ENCODE data around the gene DHX34. TPM values are rescaled to one million over a fixed set of nuclear protein-coding genes. Genes with fewer than 3 reads are reported as not detected.
A peak's percentile ranks its signal among the peaks of the same experiment; 100 is the strongest.
"Not testable (repeated sequence)": the region's sequence is repeated elsewhere in the genome, so short reads cannot be mapped to it uniquely, and the experiment has no call there.

DHX34 gene, protein sequence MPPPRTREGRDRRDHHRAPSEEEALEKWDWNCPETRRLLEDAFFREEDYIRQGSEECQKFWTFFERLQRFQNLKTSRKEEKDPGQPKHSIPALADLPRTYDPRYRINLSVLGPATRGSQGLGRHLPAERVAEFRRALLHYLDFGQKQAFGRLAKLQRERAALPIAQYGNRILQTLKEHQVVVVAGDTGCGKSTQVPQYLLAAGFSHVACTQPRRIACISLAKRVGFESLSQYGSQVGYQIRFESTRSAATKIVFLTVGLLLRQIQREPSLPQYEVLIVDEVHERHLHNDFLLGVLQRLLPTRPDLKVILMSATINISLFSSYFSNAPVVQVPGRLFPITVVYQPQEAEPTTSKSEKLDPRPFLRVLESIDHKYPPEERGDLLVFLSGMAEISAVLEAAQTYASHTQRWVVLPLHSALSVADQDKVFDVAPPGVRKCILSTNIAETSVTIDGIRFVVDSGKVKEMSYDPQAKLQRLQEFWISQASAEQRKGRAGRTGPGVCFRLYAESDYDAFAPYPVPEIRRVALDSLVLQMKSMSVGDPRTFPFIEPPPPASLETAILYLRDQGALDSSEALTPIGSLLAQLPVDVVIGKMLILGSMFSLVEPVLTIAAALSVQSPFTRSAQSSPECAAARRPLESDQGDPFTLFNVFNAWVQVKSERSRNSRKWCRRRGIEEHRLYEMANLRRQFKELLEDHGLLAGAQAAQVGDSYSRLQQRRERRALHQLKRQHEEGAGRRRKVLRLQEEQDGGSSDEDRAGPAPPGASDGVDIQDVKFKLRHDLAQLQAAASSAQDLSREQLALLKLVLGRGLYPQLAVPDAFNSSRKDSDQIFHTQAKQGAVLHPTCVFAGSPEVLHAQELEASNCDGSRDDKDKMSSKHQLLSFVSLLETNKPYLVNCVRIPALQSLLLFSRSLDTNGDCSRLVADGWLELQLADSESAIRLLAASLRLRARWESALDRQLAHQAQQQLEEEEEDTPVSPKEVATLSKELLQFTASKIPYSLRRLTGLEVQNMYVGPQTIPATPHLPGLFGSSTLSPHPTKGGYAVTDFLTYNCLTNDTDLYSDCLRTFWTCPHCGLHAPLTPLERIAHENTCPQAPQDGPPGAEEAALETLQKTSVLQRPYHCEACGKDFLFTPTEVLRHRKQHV
- total RNA-seq (10 to 100 TPM in 4 of 5 donors, 1 to 10 TPM in 1; 8.1 to 28.6 (median 13.4) TPM), polyA plus RNA-seq (1 to 10 TPM; 6.9 to 9.7 (median 9.0) TPM)
- long read RNA-seq, donor 1, result 0 reads
- long read RNA-seq, donor 2, result 0 reads
- long read RNA-seq, donor 3, result 0 reads
- long read RNA-seq, donor 4, result 0 reads
- long read RNA-seq, donor 5, result 0 reads
- long read RNA-seq, donor 6, result 0 reads
- long read RNA-seq, donor 7, result 0 reads
- long read RNA-seq, donor 8, result 0 reads
- long read RNA-seq, donor 9, partial matches to known transcripts, result 5 of 5 reads
- long read RNA-seq, donor 9, other reads (novel, unspliced or antisense), result 0 of 5 reads
- long read RNA-seq, donor 10, result 0 reads

- TF ChIP-seq EP300 (IDR thresholded peaks at IDR 0.05), result no peak
- TF ChIP-seq, protein P1, sequence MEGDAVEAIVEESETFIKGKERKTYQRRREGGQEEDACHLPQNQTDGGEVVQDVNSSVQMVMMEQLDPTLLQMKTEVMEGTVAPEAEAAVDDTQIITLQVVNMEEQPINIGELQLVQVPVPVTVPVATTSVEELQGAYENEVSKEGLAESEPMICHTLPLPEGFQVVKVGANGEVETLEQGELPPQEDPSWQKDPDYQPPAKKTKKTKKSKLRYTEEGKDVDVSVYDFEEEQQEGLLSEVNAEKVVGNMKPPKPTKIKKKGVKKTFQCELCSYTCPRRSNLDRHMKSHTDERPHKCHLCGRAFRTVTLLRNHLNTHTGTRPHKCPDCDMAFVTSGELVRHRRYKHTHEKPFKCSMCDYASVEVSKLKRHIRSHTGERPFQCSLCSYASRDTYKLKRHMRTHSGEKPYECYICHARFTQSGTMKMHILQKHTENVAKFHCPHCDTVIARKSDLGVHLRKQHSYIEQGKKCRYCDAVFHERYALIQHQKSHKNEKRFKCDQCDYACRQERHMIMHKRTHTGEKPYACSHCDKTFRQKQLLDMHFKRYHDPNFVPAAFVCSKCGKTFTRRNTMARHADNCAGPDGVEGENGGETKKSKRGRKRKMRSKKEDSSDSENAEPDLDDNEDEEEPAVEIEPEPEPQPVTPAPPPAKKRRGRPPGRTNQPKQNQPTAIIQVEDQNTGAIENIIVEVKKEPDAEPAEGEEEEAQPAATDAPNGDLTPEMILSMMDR (IDR thresholded peaks at IDR 0.05), result peak in 6 of 7 experiments; percentile 92 to 100 (median 98)
- TF ChIP-seq POLR2AphosphoS5 (IDR thresholded peaks at IDR 0.05), result peak; percentile 65 to 90 (median 76)
- TF ChIP-seq POLR2A (IDR thresholded peaks at IDR 0.05), result peak in 1 of 4 donors; percentile 47
- 2 to 3% (median 2%) methylated on average over 57 to 63 of the region's 63 CpGs for WGBS, 5 donors
Measured at GRCh38 chr19:47348819-47349795, at the start of gene DHX34. Gene DHX34 (plus strand): TSS chr19:47349315. CDS start chr19:47353031, 3,716 bp downstream.

DNA sequence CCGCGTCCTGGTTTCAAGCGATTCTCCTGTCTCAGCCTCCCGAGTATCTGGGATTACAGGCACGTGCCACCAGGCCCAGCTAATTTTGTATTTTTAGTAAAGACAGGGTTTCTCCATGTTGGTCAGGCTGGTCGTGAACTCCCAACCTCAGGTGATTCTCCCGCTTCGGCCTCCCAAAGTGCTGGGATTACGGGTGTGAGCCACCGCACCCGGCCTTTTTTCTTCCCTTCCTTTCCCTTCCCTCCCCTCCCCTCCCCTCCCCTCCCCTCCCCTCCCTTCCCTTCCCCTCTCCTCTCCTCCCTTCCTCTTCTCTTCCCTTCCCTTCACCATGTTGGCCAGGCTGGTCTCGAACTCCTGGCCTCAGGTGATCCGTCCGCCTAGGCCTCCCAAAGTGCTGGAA lies 48.2 kb upstream of the DHX34 start:
- not testable (repeated sequence) for H3K27me3 ChIP-seq, DNase-seq, H3K4me3 ChIP-seq, H3K27ac ChIP-seq, H3K9me3 ChIP-seq, H3K36me3 ChIP-seq
- 91 to 95% (median 94%) methylated on average over 13 to 14 of the region's 14 CpGs for WGBS, 5 donors
- peaks cover 0 to 15% (median 8%) of the 10 kb centered on the region in 4 donors for H3K4me1 ChIP-seq
- intact Hi-C loops (cut with DNase I; ENCODE audit: low total_unique reads), result loop anchor here (10.0 kb wide), 1 partner anchor 84 kb away; no protein-coding TSS in a partner anchor

More at GRCh38 chr19:47348819-47349795, at the start of gene DHX34:
- Histone ChIP-seq H3K9me3 (no peaks in the 10 kb centered on the region), H3K4me1 (peaks cover 20 to 50% (median 38%) of the 10 kb centered on the region in 4 donors), H3K27ac (peak within 1 kb of the TSS; percentile 62 to 84 (median 71)), H3K36me3 (peaks cover 11 to 19% (median 18%) of the 10 kb centered on the region in 4 donors), H3K27me3 (no peaks in the 10 kb centered on the region), H3K4me3 (peak within 1 kb of the TSS; percentile 64 to 89 (median 79))
- intact Hi-C loops (cut with DNase I; ENCODE audit: low total_unique reads), result no loop called here
- DNase-seq, result peak; percentile 99 to 100

GRCh38 chr19:47302249-47302648 lies 46.9 kb upstream of the DHX34 start:
- WGBS, 5 donors, result 91 to 95% (median 92%) methylated on average over 10 of the region's 10 CpGs
- TF ChIP-seq POLR2A (IDR thresholded peaks at IDR 0.05) (no peak), POLR2AphosphoS5 (IDR thresholded peaks at IDR 0.05) (no peak), EP300 (IDR thresholded peaks at IDR 0.05) (no peak)
- TF ChIP-seq, protein P1 (IDR thresholded peaks at IDR 0.05), result no peak
- intact Hi-C loops (cut with DNase I; ENCODE audit: low total_unique reads), result loop anchor here (10.0 kb wide), 1 partner anchor 83 kb away; no protein-coding TSS in a partner anchor
- H3K36me3 ChIP-seq, result no peaks in the 10 kb centered on the region
- no peaks in the 10 kb centered on the region for H3K9me3 ChIP-seq
- H3K27me3 ChIP-seq, result no peaks in the 10 kb centered on the region
- H3K27ac ChIP-seq, result no peak overlapping the region
- peaks cover 0 to 9% (median 6%) of the 10 kb centered on the region in 4 donors for H3K4me1 ChIP-seq
- no peak overlapping the region for H3K4me3 ChIP-seq
- no peak for DNase-seq
